ENCODE results near the gene CRELD2.

Gene CRELD2

GRCh38 chr22:49887702-49888101, 30.7 kb upstream of the CRELD2 start:
- DNase-seq: no peak

- no peak for DNase-seq
Observed at GRCh38 chr22:49889071-49889470, 29.4 kb upstream of the CRELD2 start.

- DNase-seq: no peak
Observed at GRCh38 chr22:49892226-49892899, 26.1 kb upstream of the CRELD2 start.

GRCh38 chr22:49893025-49893424, 25.4 kb upstream of the CRELD2 start:
- no peak for DNase-seq

GRCh38 chr22:49894322-49895054, 23.9 kb upstream of the CRELD2 start:
- DNase-seq: no peak

GRCh38 chr22:49896201-49896600, 22.2 kb upstream of the CRELD2 start:
- no peak for DNase-seq

- DNase-seq: no peak
Observed at GRCh38 chr22:49897015-49897684, 21.3 kb upstream of the CRELD2 start.

GRCh38 chr22:49899530-49899929, 18.9 kb upstream of the CRELD2 start:
- DNase-seq: no peak

GRCh38 chr22:49900441-49901230, 17.8 kb upstream of the CRELD2 start:
- no peak for DNase-seq

- DNase-seq: no peak
Observed at GRCh38 chr22:49901457-49901856, 17.0 kb upstream of the CRELD2 start.

GRCh38 chr22:49903322-49904039, 15.0 kb upstream of the CRELD2 start:
- no peak for DNase-seq

- DNase-seq: no peak
Observed at GRCh38 chr22:49904040-49904369, 14.4 kb upstream of the CRELD2 start.

GRCh38 chr22:49905465-49905864, 13.0 kb upstream of the CRELD2 start:
- DNase-seq: no peak

GRCh38 chr22:49906071-49906798, 12.2 kb upstream of the CRELD2 start:
- DNase-seq: no peak

- DNase-seq: no peak
Observed at GRCh38 chr22:49906799-49907290, 11.6 kb upstream of the CRELD2 start.

- no peak for DNase-seq
Observed at GRCh38 chr22:49907807-49908206, 10.6 kb upstream of the CRELD2 start.

GRCh38 chr22:49909476-49910205, 8.8 kb upstream of the CRELD2 start:
- DNase-seq: no peak

GRCh38 chr22:49910229-49911155, 7.9 kb upstream of the CRELD2 start:
- no peak for DNase-seq

GRCh38 chr22:49911881-49912625, 6.4 kb upstream of the CRELD2 start:
- no peak for DNase-seq
